Brain pericyte (primary cell): ENCODE measurements around the gene UBQLN1.
"Not testable (repeated sequence)": the region's sequence is repeated elsewhere in the genome, so short reads cannot be mapped to it uniquely, and the experiment has no call there.

Source experiments
- DNase-seq: peaks from one replicate; pipeline ENCODE4 v3.0.0-alpha.2; 2012; ENCODE audit warnings: low read depth, low spot score

UBQLN1 gene

DNA sequence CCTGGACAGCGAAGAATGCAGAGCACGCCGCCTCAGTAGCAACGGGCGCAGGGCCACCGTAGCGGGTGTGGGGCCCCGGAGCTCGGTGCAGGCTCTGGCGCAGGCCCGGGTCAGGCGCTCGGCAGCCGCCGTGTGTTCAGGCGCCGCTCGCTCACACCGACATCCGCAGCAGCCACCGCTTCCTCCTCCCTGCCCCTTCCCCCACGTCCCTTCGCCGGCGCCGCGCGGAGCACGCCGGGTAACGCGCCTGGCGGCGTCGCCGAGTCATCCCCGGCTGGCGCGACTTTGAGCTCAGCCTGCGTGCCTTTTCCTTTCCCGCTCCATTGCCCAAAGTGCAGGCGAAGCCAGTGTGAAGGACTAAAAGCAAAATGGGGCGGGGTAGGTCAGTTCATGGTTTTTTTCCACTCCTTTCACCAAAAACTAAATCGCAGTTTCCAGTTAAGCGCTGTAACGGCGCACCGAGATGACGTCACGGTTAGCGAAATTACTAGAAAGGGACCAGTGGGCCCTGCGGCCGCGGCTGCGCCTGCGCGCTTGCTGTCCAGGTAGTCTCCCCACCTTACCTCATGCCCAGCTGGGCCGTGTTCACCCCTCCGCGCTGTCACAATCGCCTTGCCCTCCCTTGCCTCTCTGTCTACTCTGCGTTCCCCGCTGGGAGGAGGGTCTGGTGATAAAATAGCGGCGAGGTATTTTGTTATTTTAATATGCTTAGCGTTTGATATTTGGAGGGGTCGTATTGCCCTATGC is at the start of gene UBQLN1:
Gene UBQLN1 (minus strand): TSS at position 191 of the 747 bp plus-strand sequence. CDS start 279 bp downstream, outside the sequence.
- peak; percentile 81 for DNase-seq

DNA sequence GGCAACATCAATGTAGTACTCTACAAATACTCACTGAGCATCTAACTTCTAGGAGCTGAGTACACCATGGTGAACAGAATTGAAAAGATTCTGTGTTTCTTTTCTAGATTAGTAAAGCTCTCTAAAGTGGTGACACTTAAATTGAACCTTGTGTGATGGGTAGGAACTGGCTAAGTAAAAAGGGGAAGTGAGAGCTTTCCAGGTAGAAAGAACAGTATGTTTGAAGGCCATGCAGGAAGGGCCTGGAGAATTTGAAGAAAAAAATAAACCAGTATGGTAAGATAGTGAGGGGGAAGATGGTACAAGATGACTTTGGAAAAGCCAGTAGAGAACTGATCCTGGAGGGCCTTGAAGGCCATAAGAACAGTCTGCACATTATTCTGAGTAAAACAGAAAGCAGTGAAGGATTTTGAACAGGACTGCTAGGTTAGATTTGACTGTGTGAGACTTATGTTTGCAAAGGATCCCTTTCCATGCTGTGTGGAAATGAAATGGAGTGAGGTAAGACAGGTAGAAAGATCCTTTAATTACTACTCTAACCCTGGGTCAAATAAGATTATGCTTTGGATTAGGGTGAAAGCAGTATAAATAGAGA is 46.7 kb upstream of the UBQLN1 start:
- DNase-seq = no peak

DNA sequence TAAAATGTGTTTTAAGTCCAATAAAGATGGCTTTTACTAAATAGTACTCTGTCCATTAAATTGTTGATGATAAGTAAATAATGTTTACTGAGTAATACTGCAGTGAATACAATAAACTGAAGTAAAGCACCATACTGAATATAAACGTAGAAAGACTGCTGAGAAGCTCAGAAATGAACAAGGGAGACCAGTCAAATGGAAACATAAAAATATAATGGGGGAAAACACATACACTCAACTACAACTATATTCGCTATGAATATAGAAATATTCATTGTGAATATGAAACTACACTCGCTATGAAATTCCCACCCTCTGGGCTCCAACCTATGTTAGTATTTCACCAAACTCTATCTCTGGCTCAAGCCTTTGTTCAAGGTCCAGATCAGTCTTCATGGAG is 41.9 kb upstream of the UBQLN1 start:
- DNase-seq = no peak

DNA sequence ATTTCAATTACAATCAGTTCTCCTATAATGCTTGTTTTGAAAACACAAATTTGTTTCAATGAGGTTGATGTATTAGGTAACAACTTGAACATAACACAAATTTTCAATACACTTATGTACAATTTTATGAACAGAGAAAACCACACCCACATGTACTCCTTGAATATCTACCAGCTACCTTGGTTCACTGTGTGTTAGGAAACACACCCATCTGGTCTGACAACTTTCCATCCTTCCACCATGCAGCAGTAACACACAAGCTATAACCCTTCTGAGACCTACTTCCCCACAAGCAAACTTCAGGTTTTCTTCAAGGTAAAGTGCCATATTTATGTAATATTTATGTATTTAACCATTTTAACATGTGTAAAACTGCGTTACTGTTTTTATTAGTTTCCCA is 36.4 kb upstream of the UBQLN1 start:
- DNase-seq = no peak

DNA sequence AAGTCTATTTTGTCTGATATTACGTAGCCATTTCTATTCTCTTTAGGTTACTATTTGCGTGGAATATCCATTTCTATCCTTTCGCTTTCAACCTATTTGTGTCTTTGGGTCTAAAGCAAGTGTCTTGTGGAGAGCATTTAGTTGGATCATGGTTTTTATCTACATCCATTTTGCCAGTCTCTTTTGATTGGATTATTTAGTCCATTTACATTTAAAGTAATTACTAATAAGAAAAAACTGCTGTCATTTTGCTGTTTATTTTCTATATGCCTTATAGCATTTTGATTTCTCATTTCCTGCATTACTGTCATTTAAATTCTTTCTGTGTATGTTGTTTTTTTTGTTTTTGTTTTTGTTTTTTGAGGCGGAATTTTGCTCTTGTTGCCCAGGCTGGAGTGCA is 26.0 kb upstream of the UBQLN1 start:
- no peak for DNase-seq

DNA sequence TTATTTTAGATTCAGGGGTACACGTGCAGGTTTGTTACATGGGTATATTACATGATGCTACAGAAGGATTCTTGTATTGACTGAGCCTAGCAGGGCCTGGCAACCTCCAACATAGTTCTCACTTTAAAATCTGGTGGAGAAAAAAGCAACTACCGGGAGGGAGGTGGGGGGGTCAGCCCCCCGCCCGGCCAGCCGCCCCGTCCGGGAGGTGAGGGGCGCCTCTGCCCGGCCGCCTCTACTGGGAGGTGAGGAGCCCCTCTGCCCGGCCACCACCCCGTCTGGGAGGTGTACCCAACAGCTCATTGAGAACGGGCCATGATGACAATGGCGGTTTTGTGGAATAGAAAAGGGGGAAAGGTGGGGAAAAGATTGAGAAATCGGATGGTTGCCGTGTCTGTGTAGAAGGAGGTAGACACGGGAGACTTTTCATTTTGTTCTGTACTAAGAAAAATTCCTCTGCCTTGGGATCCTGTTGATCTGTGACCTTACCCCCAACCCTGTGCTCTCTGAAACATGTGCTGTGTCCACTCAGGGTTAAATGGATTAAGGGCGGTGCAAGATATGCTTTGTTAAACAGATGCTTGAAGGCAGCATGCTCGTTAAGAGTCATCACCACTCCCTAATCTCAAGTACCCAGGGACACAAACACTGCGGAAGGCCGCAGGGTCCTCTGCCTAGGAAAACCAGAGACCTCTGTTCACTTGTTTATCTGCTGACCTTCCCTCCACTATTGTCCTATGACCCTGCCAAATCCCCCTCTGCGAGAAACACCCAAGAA is 21.0 kb upstream of the UBQLN1 start:
- not testable (repeated sequence) for DNase-seq

DNA sequence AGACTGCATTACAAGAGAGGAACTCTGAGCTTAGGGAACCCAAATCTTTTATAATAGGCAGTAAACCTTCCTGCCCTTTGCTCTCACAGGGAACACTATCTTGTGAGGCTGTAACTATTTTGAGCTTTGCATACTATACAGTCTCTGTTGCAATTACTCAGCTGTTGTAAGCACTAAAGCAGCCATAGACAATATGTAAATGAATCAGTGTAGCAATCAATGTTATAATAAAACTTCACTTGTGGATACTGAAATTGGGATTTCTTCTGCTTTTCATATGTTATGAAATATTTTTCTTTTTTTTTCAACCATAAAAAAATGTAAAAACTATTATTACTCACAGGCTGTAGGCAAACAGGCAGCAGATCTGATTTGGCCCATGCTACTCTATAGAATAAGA is 16.7 kb upstream of the UBQLN1 start:
- DNase-seq = no peak

DNA sequence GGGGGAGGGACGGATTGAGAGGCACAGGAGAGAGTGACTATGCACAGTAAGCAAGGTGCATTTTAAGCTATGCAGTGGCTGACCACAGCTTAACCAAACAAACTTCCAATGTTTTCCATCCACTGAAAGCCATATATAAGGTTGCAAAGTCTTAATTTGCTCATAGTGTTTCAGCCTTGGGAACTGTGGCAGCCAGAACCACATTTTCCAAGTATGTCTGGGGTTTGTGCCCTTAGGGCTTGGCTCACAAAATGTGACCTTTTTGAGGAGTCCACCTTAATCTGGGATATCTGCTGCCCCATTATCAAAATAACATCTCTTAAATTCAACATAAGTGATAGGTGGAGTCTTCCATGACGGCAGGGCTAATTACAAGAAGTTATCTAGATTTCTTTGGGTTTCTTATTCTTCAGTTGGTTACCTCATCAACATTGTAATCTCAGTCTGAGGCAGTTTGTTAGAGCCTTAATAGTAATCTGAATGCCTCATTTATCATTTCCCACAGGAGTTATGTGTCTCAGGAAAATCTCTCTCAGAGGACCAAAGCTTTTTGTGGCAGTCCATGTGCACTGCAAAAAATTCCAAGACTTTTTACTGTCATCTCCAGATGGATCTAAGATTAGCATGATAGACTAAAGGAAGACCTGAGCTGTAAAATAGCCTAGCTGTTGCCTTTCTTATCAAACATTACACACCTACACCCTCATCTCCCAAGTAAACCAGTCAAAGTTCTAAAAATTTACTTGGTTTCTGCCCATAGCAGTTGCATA is 15.2 kb upstream of the UBQLN1 start:
- DNase-seq = no peak

DNA sequence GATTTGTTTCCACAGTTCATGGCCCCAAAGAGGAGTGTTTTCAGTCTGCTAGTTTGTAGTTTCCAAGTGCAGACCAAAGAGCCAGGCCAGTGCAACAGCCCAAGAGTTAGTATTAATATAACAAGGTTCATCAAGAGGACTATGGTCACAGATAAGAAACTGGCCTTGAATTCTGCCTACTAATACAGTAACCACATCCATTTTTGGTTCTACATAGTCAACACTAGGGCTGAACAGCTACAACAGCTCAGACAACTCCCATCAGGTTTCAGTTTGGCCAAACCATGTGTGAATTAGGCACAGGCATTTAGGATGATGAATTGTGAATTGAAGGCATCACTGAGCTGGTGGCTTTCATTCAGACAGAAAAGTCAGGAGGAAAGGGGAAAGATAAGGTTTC is 13.8 kb upstream of the UBQLN1 start:
- DNase-seq = no peak

DNA sequence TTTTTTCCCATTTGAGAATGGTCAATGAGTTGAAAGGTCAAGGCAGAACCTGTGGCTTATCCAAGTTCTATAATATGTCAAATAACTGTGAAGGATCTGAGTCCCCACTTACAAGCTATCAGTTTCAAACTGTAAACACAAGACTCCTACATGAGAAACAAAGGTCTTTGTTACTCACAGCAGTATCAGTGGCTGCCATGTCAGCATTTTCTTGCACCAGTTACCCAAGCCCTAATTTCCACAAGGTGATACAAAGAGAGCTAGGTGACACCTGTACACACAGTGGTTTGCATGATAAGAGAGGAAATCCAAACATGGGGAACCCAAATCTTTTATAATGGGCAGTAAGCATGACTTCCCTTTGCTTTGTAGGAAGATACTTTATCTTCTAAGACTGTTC is 8.0 kb upstream of the UBQLN1 start:
- no peak for DNase-seq

DNA sequence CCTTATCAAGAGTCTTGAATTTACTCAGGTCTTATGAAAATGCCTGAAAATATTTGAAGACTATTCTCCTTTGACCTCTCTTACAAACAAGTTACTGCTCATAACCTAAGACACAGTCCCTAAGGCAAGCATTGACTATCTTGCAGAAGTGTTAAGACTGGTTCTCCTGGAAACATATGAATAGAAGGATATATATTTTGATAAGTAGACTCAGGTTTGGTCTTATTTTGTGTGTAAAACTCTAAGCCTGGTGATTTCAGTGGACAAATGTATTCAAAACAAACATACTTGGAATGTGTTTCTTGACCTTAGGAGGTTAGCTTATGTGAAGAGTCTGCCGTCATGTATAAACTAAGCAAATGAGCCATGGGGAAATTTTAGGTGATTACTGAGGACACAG is 7.5 kb upstream of the UBQLN1 start:
- no peak for DNase-seq

DNA sequence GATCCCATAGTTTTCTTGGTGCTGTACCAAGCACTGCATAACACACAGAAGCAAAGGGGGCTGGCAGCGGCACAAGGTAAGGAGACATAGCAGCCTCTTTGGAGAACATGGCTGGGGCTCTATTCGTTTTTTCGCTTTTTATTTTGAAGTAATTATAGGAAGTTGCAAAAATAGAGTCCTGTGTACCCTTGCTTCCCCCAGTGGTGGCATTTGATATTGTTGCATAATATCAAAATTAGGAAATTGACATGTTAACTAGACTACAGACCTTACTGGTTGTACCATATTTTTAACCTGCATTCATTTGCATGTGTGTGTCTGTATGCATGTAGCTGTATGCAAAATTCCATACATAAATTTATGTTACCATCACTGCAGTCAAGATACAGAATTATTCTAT is 6.6 kb upstream of the UBQLN1 start:
- DNase-seq = no peak

DNA sequence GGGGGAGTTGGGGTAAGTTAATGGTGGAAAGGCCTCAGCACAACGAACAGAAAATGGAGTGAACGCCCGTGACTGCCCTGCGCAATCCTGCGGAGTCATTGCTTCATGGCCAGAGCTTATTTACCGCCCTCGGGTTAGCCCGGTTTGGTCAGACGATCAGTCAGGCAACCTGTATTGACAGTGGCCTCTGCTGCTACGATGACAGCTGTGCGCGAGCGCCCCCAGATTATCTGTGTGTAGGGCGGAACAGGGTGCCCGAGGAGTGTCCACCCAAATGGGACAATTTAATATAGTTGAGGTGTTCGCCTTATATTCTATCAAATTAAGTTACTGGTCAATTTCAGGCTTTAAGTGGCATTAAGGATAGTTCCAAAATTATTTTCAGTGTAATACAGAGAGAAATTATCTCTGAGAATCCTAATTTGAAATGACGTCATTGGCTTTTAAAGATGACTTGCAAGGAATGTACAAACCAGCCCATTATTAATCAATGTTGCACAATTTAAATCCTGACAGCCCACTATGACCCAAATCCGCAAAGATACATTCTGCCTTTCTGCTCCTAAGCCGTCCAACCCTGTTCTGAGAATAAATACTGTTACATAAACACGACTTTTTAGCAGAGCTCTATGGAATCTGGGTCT is 879 bp upstream of the UBQLN1 start:
- no peak for DNase-seq

DNA sequence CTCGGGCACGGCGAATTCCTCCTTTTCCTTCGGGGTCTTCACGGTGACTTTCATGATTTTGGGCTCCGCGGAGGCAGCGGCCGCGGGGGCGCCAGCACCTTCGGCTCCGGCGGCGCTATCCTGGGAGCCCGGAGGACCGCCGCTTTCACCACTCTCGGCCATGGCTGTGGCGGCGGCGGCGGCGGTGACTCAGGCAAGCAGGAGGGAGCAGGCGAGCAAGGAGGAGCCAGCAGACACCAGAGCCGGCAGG is 315 bp downstream of the UBQLN1 start:
- DNase-seq = no peak

DNA sequence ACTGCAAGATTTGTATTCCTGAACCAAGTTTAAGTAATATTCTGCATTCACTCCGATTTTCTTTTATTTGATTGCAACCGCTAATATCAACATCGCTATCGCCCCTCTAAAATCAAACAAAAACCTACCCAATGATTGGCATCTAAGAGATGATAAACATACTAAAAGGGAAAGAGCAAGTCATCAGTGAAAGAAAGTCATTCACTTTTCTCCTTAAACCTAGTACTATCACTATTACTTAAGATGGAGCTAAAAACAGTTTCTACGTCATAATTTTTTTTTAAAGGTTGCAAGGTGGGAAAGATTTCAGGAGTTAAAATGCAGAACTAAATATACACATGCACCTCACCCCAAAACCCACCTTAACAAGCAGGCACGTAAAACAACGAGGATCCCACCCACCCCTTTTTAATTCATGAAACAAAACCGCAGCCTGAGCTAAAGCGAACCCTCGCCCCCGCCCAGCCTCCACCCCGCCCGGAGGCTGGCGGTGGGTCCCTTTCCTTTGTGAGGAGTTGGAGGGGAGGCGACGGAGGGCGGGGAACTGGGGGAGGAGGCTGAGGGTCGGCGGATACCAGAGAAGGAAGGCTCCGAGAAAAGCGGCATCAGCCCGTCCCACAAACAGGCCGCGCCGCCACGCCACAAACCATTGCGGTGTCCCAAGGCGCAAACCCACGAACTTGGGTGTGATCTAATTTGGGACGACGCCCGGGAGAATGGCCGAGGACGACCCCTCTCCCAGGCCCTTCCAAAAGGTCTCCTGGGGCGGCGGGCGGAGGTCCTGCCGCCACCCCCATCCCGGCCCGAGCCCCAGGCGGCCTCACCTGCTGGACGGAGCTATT is 861 bp downstream of the UBQLN1 start:
- no peak for DNase-seq

DNA sequence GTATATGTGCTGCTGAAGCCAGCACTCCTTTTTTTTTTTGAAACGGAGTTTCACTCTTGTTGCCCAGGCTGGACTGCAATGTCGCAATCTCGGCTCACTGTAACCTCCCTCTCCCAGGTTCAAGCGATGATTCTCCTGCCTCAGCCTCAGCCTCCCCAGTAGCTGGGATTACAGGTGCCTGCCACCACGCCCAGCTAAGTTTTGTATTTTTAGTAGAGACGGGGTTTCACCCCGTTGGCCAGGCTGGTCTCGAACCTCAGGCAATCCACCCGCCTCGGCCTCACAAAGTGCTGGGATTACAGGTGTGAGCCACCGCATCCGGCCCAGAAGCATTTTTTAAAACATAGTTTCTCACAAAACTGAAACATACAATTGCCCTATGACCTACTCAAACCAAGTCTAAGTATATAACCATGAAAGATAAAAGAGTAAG is 2.5 kb downstream of the UBQLN1 start:
- DNase-seq = not testable (repeated sequence)

DNA sequence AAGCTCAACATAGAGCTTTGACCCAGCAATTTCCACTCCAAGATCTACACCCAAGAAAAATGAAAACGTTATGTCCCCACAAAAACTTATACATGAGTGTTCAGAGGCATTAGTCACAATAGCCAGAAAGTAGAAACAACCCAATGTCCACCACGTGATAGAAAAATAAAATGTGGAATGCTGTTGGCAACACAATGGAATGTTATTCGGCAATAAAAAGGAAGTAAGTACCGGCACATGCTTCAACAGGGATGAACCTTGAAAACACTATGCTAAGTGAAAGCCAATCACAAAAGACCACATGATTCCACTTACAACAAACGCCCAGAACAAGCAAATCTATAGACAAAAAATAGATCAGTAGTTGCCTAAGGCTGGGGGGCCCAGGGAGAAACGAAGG is 6.0 kb downstream of the UBQLN1 start:
- no peak for DNase-seq

DNA sequence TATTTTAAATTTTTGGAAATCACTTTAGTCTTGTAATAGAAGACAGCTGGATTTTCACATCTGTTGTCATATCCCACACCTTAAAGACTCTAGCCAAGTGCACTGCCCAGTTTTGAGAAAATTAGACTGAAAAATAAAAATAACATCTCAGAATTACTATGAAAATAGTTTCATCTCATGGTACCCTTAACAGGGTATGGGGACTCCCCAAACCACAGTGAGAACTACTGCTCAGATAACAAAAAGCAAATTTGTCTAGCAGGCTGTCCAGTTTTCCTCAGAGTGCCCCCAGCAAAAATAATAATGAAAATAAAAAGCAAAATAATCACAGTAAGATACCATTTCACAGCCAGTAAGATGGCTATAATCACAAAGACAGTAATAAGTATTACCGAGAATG is 6.5 kb downstream of the UBQLN1 start:
- DNase-seq = no peak

DNA sequence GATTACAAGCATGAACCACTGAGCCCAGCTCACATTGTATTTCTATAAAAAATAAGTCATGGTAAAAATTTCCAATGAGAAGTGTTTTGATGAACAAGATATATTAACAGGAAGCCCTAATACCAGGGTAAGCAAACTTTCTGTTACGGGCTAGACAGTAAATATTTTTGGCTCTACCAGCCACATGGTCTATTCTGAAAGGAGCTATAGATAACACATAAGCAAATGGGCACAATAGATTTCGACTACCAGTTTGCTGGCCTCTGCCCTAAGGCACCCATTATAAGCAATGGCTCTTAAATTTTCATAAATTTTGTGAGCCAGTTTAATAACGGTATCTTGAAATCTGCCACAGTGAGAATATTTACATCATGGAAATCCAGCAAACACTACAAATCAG is 8.1 kb downstream of the UBQLN1 start:
- DNase-seq = no peak

DNA sequence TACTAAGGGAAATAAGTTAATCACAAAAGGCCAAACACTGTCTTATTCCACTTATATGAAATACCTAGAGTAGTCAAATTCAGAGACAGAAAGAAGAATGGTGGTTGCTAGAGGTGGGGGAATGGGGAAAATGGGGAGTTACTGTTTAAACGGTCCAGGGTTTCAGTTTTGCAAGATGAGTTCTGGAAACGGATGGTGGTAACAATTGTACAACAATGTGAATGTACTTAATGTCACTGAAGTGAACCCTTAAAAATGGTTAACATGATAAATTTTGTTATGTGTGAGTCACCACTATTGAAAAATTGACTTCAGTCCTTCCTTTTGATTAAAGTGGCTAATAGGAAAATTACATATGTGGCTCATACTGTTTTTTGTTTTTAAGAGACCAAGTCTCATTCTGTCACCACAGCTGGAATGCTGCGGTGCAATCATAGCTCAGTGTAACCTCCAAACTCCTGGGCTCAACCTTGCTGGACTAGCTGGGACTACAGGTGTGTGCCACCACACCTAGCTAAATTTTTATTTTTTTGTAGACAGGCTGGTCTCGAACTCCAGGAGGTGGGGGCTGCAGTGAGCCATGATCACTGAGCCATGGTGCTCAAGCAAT is 8.7 kb downstream of the UBQLN1 start:
- DNase-seq = no peak
